ENCODE measurements around the gene KLRC1. TPM values are rescaled to one million over a fixed set of nuclear protein-coding genes. Genes with fewer than 3 reads are reported as not detected.

The KLRC1 gene
- total RNA-seq, 1 experiment from 2014 or later: not detected

DNA sequence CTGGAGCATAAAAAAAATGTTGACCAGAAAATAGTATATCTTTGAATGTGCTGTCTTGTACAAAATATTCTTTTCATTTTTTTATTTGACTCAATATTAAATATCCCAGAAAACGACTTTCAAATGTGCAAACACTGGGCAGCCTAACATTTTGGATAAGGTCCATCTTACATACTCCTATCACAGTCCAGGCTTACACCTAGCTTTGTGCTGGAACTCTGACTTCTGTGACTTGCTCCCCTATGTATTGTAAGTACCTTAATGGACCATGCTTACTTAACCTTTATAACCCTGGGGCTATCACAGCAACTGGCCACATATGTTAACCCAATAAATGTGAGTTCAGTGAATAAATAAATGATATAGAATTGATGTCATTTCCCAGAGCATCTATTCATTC is 44.9 kb upstream of the KLRC1 start:
- no peak overlapping the region for H3K27ac ChIP-seq (ENCODE audit: low read depth, low read length)
- no peaks in the 10 kb centered on the region for H3K9me2 ChIP-seq (ENCODE audit: insufficient read depth)
- H3K36me3 ChIP-seq (ENCODE audit: control insufficient read depth in 1 of 2, insufficient read depth in 2 of 2, low read length in 2 of 2): no peaks in the 10 kb centered on the region
- no peak for DNase-seq (ENCODE audit: low read depth, low spot score)
- ATAC-seq: no peak
- H2AFZ ChIP-seq (ENCODE audit: low read depth, low read length, poor library complexity, severe bottlenecking): peak overlapping the region; percentile 32
- no TSS peak for BruUV-seq (replicated peaks)
- ChIA-PET RAD21 (ENCODE audit: low non-redundant PET in 1 of 2, low total read pairs in 2 of 2, uncharacterized antibody in 2 of 2, unreplicated experiment in 2 of 2) (no interaction called here), POLR2A (no interaction called here), CTCF (no interaction called here)
- H3K27me3 ChIP-seq (ENCODE audit: insufficient read depth, low read length): no peaks in the 10 kb centered on the region
- no peaks in the 10 kb centered on the region for H3K4me1 ChIP-seq (ENCODE audit: control insufficient read depth in 1 of 2, insufficient read depth in 2 of 2, low read length in 2 of 2)
- 0 out of 4 replicates have a peak, but pooled peaks cover 0 to 3% of the 10 kb centered on the region in 2 experiments for H3K9me3 ChIP-seq (ENCODE audit: control insufficient read depth in 1 of 2, insufficient read depth in 1 of 2, low read depth in 1 of 2, low read length in 2 of 2)
- H3K9ac ChIP-seq (ENCODE audit: low read length): no peak overlapping the region
- TF ChIP-seq POLR2A (IDR thresholded peaks at IDR 0.05; ENCODE audit: borderline replicate concordance, extremely low read depth, insufficient read depth, insufficient read length): no peak
- TF ChIP-seq SP1 (IDR thresholded peaks at IDR 0.05; ENCODE audit: low read depth): no peak
- TF ChIP-seq, protein P1, sequence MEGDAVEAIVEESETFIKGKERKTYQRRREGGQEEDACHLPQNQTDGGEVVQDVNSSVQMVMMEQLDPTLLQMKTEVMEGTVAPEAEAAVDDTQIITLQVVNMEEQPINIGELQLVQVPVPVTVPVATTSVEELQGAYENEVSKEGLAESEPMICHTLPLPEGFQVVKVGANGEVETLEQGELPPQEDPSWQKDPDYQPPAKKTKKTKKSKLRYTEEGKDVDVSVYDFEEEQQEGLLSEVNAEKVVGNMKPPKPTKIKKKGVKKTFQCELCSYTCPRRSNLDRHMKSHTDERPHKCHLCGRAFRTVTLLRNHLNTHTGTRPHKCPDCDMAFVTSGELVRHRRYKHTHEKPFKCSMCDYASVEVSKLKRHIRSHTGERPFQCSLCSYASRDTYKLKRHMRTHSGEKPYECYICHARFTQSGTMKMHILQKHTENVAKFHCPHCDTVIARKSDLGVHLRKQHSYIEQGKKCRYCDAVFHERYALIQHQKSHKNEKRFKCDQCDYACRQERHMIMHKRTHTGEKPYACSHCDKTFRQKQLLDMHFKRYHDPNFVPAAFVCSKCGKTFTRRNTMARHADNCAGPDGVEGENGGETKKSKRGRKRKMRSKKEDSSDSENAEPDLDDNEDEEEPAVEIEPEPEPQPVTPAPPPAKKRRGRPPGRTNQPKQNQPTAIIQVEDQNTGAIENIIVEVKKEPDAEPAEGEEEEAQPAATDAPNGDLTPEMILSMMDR (IDR thresholded peaks at IDR 0.05 in 2 of 3, conservative IDR thresholded peaks at IDR 0.05 in 1 of 3; ENCODE audit: borderline replicate concordance in 1 of 3, insufficient read depth in 1 of 3, low read depth in 2 of 3, low read length in 2 of 3): no peak
- TF ChIP-seq, protein P2, sequence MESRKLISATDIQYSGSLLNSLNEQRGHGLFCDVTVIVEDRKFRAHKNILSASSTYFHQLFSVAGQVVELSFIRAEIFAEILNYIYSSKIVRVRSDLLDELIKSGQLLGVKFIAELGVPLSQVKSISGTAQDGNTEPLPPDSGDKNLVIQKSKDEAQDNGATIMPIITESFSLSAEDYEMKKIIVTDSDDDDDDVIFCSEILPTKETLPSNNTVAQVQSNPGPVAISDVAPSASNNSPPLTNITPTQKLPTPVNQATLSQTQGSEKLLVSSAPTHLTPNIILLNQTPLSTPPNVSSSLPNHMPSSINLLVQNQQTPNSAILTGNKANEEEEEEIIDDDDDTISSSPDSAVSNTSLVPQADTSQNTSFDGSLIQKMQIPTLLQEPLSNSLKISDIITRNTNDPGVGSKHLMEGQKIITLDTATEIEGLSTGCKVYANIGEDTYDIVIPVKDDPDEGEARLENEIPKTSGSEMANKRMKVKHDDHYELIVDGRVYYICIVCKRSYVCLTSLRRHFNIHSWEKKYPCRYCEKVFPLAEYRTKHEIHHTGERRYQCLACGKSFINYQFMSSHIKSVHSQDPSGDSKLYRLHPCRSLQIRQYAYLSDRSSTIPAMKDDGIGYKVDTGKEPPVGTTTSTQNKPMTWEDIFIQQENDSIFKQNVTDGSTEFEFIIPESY (IDR thresholded peaks at IDR 0.05; ENCODE audit: extremely low read depth, insufficient replicate concordance, low read length): no peak
- no peak for TF ChIP-seq CEBPB (IDR thresholded peaks at IDR 0.05; ENCODE audit: low read depth)
- no peak for TF ChIP-seq YY1 (IDR thresholded peaks at IDR 0.05; ENCODE audit: extremely low read depth, insufficient replicate concordance, low read depth, low read length)
- TF ChIP-seq, protein P3, sequence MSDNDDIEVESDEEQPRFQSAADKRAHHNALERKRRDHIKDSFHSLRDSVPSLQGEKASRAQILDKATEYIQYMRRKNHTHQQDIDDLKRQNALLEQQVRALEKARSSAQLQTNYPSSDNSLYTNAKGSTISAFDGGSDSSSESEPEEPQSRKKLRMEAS (IDR thresholded peaks at IDR 0.05): no peak
- TF ChIP-seq RAD21 (IDR thresholded peaks at IDR 0.05; ENCODE audit: low read depth): no peak
- no peak for TF ChIP-seq FOSL1 (IDR thresholded peaks at IDR 0.05; ENCODE audit: low read depth)
- no peak for TF ChIP-seq EZH2phosphoT487 (IDR thresholded peaks at IDR 0.05; ENCODE audit: borderline replicate concordance)
- no peak for TF ChIP-seq JUND (IDR thresholded peaks at IDR 0.05)
- no peak overlapping the region for H3K4me2 ChIP-seq (ENCODE audit: low read length)
- H3K4me3 ChIP-seq (replicated peaks in 1 of 2; ENCODE audit: low read depth in 1 of 2, low read length in 2 of 2): no peak overlapping the region
- no peaks in the 10 kb centered on the region for H4K20me1 ChIP-seq (ENCODE audit: insufficient read depth)
- intact Hi-C loops (cut with micrococcal nuclease): no loop called here
- no peaks in the 10 kb centered on the region for H3K79me2 ChIP-seq (ENCODE audit: insufficient read depth, low read length)

Data from HCT116 (cell line).